HG02571 (cell line): Measurements from ENCODE around the gene CRHBP.
"Not testable (repeated sequence)": the region's sequence is repeated elsewhere in the genome, so short reads cannot be mapped to it uniquely, and the experiment has no call there.

Experiments
- ATAC-seq: cut with Tn5 transposase; IDR thresholded peaks from one replicate; pipeline ENCODE4 v1.9.1; 2021; ENCODE audit warnings: mild to moderate bottlenecking, moderate library complexity; ENCODE audit not compliant: unreplicated experiment

CRHBP gene, protein sequence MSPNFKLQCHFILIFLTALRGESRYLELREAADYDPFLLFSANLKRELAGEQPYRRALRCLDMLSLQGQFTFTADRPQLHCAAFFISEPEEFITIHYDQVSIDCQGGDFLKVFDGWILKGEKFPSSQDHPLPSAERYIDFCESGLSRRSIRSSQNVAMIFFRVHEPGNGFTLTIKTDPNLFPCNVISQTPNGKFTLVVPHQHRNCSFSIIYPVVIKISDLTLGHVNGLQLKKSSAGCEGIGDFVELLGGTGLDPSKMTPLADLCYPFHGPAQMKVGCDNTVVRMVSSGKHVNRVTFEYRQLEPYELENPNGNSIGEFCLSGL

DNA sequence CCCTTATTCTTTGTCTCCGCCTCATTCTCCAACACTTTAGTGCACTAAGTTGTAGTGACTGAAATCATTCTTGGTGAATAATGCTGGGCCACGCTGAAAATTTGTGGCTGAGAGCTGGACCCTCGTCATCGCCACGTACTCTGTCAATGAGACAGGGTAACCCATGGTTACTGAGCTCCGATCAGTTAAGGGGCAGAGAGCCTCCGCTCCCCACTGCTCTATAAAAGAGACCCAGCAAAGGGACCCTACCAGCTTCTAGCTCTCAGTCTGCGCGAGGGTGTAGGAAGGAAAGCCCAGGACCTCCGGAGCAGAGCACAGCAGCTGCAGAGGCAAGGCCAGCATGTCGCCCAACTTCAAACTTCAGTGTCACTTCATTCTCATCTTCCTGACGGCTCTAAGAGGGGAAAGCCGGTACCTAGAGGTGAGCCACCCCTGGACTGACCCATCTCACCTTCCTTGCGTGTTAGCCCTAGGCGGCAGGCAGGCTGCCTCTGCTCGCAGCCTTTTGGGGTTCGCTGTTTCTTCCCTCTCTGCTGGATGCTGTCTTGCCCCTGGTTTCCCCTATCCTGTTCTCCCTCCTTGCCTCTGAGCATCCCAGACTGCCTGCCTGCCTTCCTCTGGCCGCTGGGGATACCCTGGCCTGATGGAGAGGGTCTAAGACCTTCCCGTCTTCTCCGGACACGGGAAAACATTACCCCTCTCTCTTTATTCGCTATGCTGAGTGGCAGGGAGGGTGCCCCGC, at the start of gene CRHBP:
Gene CRHBP (plus strand): TSS at position 251 of the 742 bp plus-strand sequence. CDS start 90 bp downstream, at position 341.
- ATAC-seq, result no peak

DNA sequence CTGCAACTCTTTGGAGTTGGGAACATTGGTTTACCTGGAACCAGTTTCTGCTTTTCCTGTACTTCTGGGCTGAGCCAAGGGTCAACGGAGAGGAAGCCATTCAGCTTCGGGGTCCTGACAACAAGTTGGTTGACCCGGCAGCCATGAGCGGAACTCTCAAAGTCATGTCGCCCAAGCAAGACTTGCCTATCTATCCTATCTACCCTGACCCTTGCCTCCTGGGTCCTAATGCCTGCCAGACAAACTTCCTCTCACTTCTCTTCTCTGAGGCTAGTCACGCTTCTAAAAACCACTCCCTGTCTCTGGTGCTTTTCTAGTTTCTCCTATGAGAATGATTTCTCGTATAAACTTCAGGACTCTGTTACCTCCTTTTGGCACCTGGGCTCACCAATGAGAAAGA, 44.7 kb upstream of the CRHBP start:
- no peak for ATAC-seq

GRCh38 chr5:76910344-76910933, 42.4 kb upstream of the CRHBP start:
- not testable (repeated sequence) for ATAC-seq

- not testable (repeated sequence) for ATAC-seq
These were observed 38.2 kb upstream of the CRHBP start for GRCh38 chr5:76914671-76915070.

GRCh38 chr5:76918539-76918938, 34.3 kb upstream of the CRHBP start:
- no peak for ATAC-seq

- ATAC-seq, result no peak
These were observed 32.4 kb upstream of the CRHBP start for GRCh38 chr5:76920491-76920890.

DNA sequence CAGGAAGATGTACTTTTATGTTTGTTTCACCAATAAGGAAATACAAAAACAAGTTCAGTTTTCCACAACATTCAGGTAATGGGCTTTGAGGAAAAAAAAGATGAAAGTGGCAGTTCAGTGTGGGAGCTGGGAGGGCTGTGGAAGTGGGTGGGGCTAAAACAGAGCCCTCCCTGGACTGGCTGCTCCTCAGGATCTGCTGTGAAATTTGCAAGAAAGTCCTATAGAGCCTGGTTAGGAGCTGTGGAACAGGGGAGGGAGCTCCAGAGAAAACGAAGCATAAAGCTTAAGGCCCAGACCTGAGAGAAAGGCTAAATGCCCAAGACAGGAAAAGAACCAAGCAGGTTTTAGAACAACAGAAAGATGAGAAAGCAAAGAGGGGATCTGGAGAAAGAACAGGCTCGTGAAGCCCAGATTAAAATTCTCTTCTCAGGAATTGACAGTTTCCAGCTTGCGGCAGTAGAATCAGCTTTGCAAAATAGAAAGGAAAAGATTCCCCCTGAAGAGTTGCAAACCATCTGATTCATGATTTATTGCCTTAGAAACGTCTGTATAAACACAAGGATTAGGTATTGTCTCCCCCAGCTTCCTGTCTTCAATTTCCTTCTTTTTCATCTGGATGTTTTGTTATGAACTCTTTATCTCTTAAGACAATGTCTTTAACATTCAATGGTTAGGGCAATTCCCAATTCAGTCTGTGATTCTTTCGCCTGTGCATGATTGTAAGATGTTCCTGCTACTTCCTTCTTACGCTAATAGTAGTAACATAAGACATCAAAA, 26.3 kb upstream of the CRHBP start:
- ATAC-seq, result no peak

- no peak for ATAC-seq
These were observed 24.9 kb upstream of the CRHBP start for GRCh38 chr5:76927961-76928360.

DNA sequence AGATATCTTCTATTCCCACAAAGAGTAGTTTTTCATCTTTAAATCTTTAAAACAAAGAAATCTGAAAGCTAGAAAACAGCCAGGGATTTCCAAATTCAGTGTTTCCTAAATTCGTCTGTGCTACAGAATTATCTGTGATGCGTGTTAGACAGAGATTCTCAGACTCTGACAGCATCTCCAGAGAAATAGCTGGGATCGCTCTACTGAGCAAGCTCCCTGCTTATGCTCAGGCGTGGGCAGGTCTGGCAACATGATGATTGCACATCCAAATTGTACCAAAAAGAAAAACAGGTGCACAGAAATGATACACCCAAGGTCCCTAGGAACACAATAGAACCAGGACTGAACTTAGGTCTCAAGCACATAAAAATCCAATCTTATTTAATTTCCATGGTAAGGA, 22.8 kb upstream of the CRHBP start:
- ATAC-seq, result no peak

DNA sequence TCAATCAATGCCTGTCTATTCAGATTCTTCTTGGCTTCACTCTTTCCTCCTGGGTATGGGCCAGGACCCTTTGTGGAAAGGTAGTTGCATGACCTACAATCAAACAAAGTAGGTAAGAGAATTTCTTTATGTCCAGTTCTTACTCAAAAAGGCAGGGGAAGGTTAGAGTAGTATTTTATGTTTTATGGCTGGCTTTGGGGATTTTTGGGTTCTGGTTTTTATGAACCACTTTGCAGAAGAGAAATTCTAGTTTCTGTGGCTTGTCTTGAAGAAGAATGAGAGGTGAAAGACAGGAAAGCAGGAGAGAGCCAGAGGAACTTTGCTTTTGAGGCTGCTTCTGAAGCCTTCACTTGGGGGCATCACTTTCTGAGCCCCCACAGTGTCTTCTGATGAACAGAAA, 14.7 kb upstream of the CRHBP start:
- no peak for ATAC-seq

GRCh38 chr5:76941000-76941399, 11.8 kb upstream of the CRHBP start:
- no peak for ATAC-seq

GRCh38 chr5:76941442-76941841, 11.4 kb upstream of the CRHBP start:
- no peak for ATAC-seq

- no peak for ATAC-seq
These were observed 10.3 kb upstream of the CRHBP start for GRCh38 chr5:76942581-76942980.

DNA sequence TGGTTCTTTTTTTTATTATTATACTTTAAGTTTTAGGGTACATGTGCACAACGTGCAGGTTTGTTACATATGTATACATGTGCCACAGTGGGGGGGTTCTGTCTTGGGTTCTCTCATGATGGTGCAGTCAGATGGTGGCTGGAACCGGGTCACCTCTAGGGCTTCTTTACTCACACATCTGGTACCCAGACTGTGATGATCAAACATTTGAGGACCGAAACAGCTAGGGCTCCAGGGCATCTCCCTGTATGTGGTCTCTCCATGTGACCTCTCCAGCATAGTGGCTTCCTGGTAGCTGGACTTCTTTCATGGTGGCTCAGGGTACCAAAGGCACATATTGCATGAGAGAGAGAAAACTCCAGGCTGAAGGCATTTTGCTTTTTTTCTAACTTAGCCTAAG, 9.8 kb upstream of the CRHBP start:
- ATAC-seq, result no peak

DNA sequence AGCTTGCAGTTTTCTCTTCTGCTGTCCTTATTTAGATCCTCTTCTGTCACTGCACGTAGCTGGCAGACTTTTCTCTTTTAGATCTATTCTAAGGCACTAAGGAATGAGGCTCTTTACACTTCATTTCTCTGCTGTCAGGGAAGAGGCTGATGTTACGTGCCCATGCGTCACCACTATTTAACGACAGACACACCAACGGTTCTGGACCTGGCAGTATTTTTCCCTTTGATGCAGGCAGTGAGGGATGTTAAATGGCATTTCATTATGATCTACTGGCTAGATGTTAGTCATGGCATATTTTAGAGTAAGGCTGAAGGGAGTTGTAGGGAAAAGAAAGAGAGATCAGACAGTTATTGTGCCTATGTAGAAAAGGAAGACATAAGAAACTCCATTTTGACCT, 8.2 kb upstream of the CRHBP start:
- ATAC-seq, result no peak

DNA sequence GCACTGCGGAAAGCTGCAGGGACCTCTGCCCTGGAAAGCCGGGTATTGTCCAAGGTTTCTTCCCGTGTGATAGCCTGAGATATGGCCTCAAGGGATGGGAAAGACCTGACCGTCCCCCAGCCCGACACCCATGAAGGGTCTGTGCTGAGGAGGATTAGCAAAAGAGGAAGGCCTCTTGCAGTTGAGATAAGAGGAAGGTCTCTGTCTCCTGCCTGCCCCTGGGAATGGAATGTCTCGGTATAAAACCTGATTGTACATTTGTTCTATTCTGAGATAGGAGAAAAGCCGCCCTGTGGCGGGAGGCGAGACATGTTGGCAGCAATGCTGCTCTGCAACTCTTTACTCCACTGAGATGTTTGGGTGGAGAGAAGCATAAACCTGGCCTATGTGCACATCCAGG, 7.6 kb upstream of the CRHBP start:
- ATAC-seq, result not testable (repeated sequence)

DNA sequence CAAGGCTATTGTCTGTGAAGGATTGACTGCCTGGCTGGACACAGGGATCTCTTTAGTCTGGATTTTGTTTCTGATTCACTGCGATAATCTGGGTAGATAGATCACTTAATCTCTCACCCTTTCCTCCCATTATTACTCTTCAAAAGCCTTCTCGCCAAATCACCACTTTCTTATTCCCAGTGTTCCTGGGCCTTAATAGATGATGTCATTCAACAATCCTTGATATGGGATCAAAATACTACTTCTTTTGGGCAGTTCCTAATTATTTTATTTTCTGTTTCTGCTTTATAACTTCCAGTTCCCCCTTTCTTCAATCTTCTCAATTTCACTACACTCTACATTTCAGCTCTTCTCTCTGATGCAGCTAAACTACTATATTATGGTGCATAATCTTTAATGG, 6.8 kb upstream of the CRHBP start:
- no peak for ATAC-seq

DNA sequence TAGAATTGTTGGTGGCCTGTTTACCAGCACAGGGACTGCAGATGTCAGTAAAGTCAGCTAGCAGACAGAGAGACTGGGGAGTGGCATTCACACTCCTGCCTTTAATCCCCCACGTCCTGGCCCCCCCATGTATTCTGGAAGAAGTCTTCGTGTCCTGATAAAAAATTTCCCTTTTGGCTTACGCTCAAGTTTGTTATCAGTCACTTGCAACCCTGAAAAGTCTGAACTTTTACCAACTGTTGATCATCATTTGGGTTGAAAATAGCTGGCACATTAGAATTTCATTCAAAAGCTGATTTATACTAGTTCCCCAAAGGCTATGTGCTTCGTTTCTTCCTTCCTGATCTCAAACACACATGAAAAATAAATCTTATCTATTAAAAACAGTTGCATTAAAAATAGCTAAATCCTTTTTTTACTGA, 5.8 kb upstream of the CRHBP start:
- ATAC-seq, result no peak

DNA sequence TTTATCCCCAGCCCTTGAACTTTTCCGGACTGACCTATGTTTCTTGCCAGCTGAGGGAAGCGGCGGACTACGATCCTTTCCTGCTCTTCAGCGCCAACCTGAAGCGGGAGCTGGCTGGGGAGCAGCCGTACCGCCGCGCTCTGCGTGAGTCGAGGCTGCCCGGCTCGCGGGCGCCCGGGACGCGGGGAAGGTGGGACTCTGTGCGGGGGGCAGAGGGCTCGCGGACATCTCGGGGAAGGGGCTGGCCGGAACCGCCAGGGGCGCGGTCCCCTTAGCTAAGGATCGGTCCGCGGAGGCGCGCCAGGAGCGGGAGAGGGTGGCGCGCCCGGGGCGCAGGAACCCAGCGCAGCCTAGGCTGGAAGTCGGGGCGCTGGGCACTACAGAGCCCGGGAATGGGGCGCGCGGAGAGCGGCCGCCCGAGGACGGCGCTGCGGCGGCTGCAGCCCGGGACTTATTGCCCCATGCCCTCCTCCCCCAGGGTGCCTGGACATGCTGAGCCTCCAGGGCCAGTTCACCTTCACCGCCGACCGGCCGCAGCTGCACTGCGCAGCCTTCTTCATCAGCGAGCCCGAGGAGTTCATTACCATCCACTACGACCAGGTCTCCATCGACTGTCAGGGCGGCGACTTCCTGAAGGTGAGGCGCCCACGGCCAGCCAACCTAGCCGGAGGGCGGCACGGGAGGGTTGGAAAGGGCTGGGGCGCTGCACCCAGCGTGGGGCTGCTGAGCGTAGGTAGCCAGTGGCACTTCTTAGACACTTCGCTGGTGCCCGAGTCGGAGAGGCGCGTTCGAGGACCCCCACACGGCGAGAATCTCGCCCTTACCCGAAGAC, 922 bp downstream of the CRHBP start:
- ATAC-seq, result no peak

GRCh38 chr5:76954383-76954763, 1.5 kb downstream of the CRHBP start:
- ATAC-seq, result no peak
